Cortex of kidney (tissue), 1 donor: ENCODE results near the gene ACSL1.
"Not testable (repeated sequence)": the region's sequence is repeated elsewhere in the genome, so short reads cannot be mapped to it uniquely, and the experiment has no call there.

Experiments
- DNase-seq: peaks from one replicate; lab custom pipeline; 2025; lab: John Stamatoyannopoulos, UW

ACSL1 gene

GRCh38 chr4:184752496-184753275 is 73.1 kb downstream of the ACSL1 start:
- no peak for DNase-seq

GRCh38 chr4:184751585-184751956 is 74.2 kb downstream of the ACSL1 start:
- no peak for DNase-seq

- no peak for DNase-seq
These were observed 74.7 kb downstream of the ACSL1 start for GRCh38 chr4:184750926-184751584.

- no peak for DNase-seq
These were observed 77.5 kb downstream of the ACSL1 start for GRCh38 chr4:184748251-184748652.

GRCh38 chr4:184747034-184747830 is 78.5 kb downstream of the ACSL1 start:
- no peak for DNase-seq

GRCh38 chr4:184745831-184746795 is 79.7 kb downstream of the ACSL1 start:
- no peak for DNase-seq

GRCh38 chr4:184744236-184744635 is 81.5 kb downstream of the ACSL1 start:
- DNase-seq = no peak

GRCh38 chr4:184743650-184744049 is 82.1 kb downstream of the ACSL1 start:
- DNase-seq = no peak

GRCh38 chr4:184741651-184742050 is 84.1 kb downstream of the ACSL1 start:
- DNase-seq = not testable (repeated sequence)

- DNase-seq = no peak
These were observed 84.8 kb downstream of the ACSL1 start for GRCh38 chr4:184740980-184741391.

GRCh38 chr4:184739575-184739974 is 86.2 kb downstream of the ACSL1 start:
- not testable (repeated sequence) for DNase-seq

GRCh38 chr4:184734758-184735157 is 91.0 kb downstream of the ACSL1 start:
- no peak for DNase-seq

GRCh38 chr4:184733654-184734524 is 91.9 kb downstream of the ACSL1 start, which contains the start of gene CENPU:
TSS of gene CENPU (minus strand) at chr4:184734096. CDS start at chr4:184734062, 34 bp downstream.
- peak; percentile 95 for DNase-seq

- no peak for DNase-seq
These were observed 93.6 kb downstream of the ACSL1 start for GRCh38 chr4:184732126-184732525.

- no peak for DNase-seq
These were observed 94.7 kb downstream of the ACSL1 start for GRCh38 chr4:184731056-184731455.

GRCh38 chr4:184729946-184730345 is 95.8 kb downstream of the ACSL1 start:
- no peak for DNase-seq

GRCh38 chr4:184728858-184729257 is 96.9 kb downstream of the ACSL1 start:
- DNase-seq = no peak

GRCh38 chr4:184727430-184727829 is 98.3 kb downstream of the ACSL1 start:
- no peak for DNase-seq

- DNase-seq = no peak
These were observed 103.0 kb downstream of the ACSL1 start for GRCh38 chr4:184722798-184723197.

- DNase-seq = no peak
These were observed 104.5 kb downstream of the ACSL1 start for GRCh38 chr4:184721254-184721653.
